Lung (tissue), 12 donors: ENCODE data around the gene KCNE4. TPM values are rescaled to one million over a fixed set of nuclear protein-coding genes. Genes with fewer than 3 reads are reported as not detected.

Source experiments
- ATAC-seq: fragments of 200-7000 bp; cut with Tn5 transposase; one replicate; pipeline ENCODE4 v1.9.1; 2020; ENCODE audit warnings: moderate number of reproducible peaks; ENCODE audit not compliant: insufficient read depth, low FRiP score
- DNase-seq, 3 donors: peaks; one replicate each; pipeline ENCODE4 v3.0.0-alpha.2; 2013 to 2017
- H3K27ac ChIP-seq, 2 donors: one replicate each; pipeline ENCODE4 v1.5.1; 2013; ENCODE audit warnings: mild to moderate bottlenecking in 2 of 2, moderate library complexity in 2 of 2, control low read depth in 1 of 2, inconsistent platforms in 1 of 2, low read depth in 1 of 2, low read length in 1 of 2
- H3K27me3 ChIP-seq, 3 donors: one replicate each; pipeline ENCODE4 v1.5.1; 2013; ENCODE audit warnings: low read length in 2 of 3; ENCODE audit not compliant: control insufficient read depth in 3 of 3, insufficient read depth in 3 of 3
- H3K36me3 ChIP-seq, 4 donors: one replicate each; pipeline ENCODE4 v1.5.1; 2013; ENCODE audit warnings: low read length in 4 of 4, mild to moderate bottlenecking in 1 of 4, moderate library complexity in 1 of 4; ENCODE audit not compliant: control insufficient read depth in 4 of 4, insufficient read depth in 4 of 4
- H3K4me1 ChIP-seq, 5 donors: one replicate each; pipeline ENCODE4 v1.5.1; 2013; ENCODE audit warnings: low read length in 5 of 5, mild to moderate bottlenecking in 2 of 5, moderate library complexity in 1 of 5; ENCODE audit not compliant: control insufficient read depth in 5 of 5, insufficient read depth in 5 of 5
- H3K4me3 ChIP-seq: one replicate; pipeline ENCODE4 v1.5.1; 2013; ENCODE audit warnings: mild to moderate bottlenecking, control low read depth, moderate library complexity
- H3K9ac ChIP-seq, 2 donors: one replicate each; pipeline ENCODE4 v1.5.1; 2013; ENCODE audit warnings: low read length in 2 of 2, control low read depth in 1 of 2; ENCODE audit not compliant: insufficient read depth in 1 of 2
- H3K9me3 ChIP-seq, 4 donors: one replicate each; pipeline ENCODE4 v1.5.1; 2013; ENCODE audit warnings: low read length in 3 of 4, mild to moderate bottlenecking in 1 of 4, moderate library complexity in 1 of 4; ENCODE audit not compliant: control insufficient read depth in 4 of 4, insufficient read depth in 3 of 4
- CTCF ChIP-seq: IDR thresholded peaks from 2 replicates; pipeline ENCODE4 v1.5.1; 2012; ENCODE audit warnings: mild to moderate bottlenecking; ENCODE audit errors: control extremely low read depth, extremely low read depth
- WGBS, 2 donors: extraction: QIAGEN DNeasy Blood & Tissue Kit; methylation state at CpG; one replicate each; pipeline ENCODE4 v1.1.7; 2013; 5-methylcytosine and 5-hydroxymethylcytosine counted together
- polyA plus RNA-seq, 2 donors: library from polyadenylated mRNA; stranded (reverse); fragments of 200-250 nt; gene quantifications; one replicate each; pipeline ENCODE4 v1.2.1, GENCODE V29; 2013
- total RNA-seq, 2 donors: library from RNA; depleted of rRNA in 1 of 2; stranded (reverse); fragments of >200 nt in 1 of 2; gene quantifications; one replicate each; pipeline ENCODE4 v1.2.1, GENCODE V29; 2014 to 2021
- donor health status: control.
- donor health status: control.
- donor health status: Bipolar disorder and iron deficiency.
- donor health status: healthy.
- donor health status: DM: yes; HTN: yes; CAD: no.

The KCNE4 gene
- total and polyA plus RNA-seq, 4 donors, result 0.79 to 5.3 (median 1.0) TPM

DNA sequence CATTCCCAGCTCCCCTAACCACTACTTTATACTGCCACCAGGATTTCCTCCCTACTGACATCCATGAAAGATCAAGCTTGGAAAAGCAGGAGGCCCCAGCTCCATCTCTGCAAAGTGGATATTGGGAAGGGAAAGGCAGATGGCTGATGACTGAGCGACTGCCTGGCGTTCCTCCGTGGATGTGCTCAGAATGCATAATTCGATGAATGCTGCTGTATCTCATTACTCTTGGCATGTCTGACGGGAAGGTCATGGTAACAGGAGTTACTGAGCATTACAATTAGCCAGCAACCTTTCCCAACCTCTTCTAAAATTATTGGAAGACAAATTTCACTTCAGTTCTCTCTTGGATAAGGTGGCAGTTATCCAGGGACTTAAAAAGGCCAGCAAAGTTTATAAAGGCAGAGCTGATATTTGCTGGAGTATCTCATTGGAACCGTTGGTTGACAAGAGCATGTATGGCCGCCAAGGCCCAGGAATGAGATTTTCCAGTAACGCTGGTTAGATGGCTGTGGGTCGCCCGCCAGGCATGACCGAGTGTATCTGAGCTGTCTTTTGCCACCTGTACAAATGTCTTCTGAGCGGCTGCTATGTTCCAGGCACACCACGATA is 34.5 kb downstream of the KCNE4 start:
- Histone ChIP-seq H3K4me1 (no peaks in the 10 kb centered on the region), H3K9ac (no peak overlapping the region), H3K9me3 (no peaks in the 10 kb centered on the region), H3K27me3 (no peaks in the 10 kb centered on the region), H3K36me3 (no peaks in the 10 kb centered on the region), H3K27ac (no peak overlapping the region), H3K4me3 (no peak overlapping the region)
- no peak for DNase-seq
- no peak for ATAC-seq
- TF ChIP-seq CTCF, result no peak
- 91 to 94% methylated on average over 13 of the region's 13 CpGs for WGBS, 2 donors

DNA sequence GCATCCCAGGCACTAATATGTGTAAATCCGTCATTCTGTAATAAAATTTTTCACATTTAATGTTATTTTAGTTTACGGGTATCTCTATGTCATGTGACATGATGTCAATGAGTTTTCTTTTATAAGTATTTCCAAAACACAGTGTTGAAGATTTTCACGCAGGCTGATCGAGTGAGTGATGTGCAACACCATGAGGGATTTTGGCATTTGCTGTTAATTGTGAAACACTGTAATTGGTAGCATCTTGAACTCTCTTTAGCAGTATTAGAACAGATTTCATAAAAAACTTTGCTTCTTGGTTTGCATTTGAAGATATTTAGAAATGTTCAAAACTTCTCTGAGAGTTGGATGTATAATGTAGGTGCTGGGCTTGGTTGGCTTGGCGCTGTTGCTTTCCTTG is 35.5 kb downstream of the KCNE4 start:
- TF ChIP-seq CTCF, result no peak
- no peak for DNase-seq

DNA sequence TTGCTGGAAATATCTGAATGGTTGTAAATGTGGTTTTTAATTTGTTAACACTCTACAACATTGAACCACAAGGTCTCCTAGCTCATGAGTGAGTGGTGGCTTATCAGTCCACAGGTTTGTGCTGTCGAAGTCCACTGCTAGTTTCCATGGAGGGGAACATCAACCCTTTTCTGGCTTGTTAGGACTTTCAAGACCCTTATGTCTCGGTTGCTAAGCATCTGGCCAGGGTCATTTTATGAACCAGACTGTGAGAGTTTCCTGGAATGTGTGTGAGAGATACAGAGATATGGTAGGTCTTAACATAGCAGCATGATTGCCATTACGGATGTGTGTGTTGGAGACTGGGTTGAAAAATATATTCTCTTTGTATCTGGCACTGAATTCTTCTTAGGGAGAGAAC is 36.9 kb downstream of the KCNE4 start:
- no peak for DNase-seq
- H3K4me3 ChIP-seq, result no peak overlapping the region
- H3K27ac ChIP-seq, result no peak overlapping the region
- no peaks in the 10 kb centered on the region for H3K36me3 ChIP-seq
- H3K9ac ChIP-seq, result no peak overlapping the region
- no peaks in the 10 kb centered on the region for H3K4me1 ChIP-seq
- no peaks in the 10 kb centered on the region for H3K27me3 ChIP-seq
- no peak for TF ChIP-seq CTCF
- ATAC-seq, result no peak
- WGBS, 2 donors, result 70 to 82% methylated on average over 3 of the region's 3 CpGs
- no peaks in the 10 kb centered on the region for H3K9me3 ChIP-seq

More for the DNA sequence above, 35.5 kb downstream of the KCNE4 start:
- Histone ChIP-seq H3K27me3 (no peaks in the 10 kb centered on the region), H3K4me1 (no peaks in the 10 kb centered on the region), H3K36me3 (no peaks in the 10 kb centered on the region), H3K27ac (no peak overlapping the region), H3K4me3 (no peak overlapping the region), H3K9ac (no peak overlapping the region), H3K9me3 (no peaks in the 10 kb centered on the region)
- WGBS, 2 donors, result 92 to 93% methylated on average over 5 of the region's 5 CpGs
- no peak for ATAC-seq

- DNase-seq (no peak), ATAC-seq (no peak)
- WGBS, 2 donors, result 72 to 81% methylated on average over 5 of the region's 5 CpGs
- Histone ChIP-seq H3K4me1 (no peaks in the 10 kb centered on the region), H3K27ac (no peak overlapping the region), H3K4me3 (no peak overlapping the region), H3K9me3 (no peaks in the 10 kb centered on the region), H3K36me3 (no peaks in the 10 kb centered on the region), H3K9ac (no peak overlapping the region), H3K27me3 (no peaks in the 10 kb centered on the region)
- TF ChIP-seq CTCF, result no peak
Measured at GRCh38 chr2:223090039-223090438, 38.0 kb downstream of the KCNE4 start.
